Mesenchymal stem cell (in vitro differentiated cells and primary cell): ENCODE results near the gene VPS39. TPM values are rescaled to one million over a fixed set of nuclear protein-coding genes. Genes with fewer than 3 reads are reported as not detected.

Experiments used
- DNase-seq: peaks from one replicate; pipeline ENCODE4 v3.0.0-alpha.2; 2013
- H2AFZ ChIP-seq: one replicate; pipeline ENCODE4 v1.6.1; 2013; ENCODE audit warnings: low read depth, mild to moderate bottlenecking, control low read depth, inconsistent platforms, low read length, moderate library complexity
- H2AK5ac ChIP-seq: 2 replicates; pipeline ENCODE4 v1.6.1; 2013; ENCODE audit warnings: low read length, moderate library complexity, mild to moderate bottlenecking, inconsistent platforms; ENCODE audit not compliant: severe bottlenecking
- H2BK120ac ChIP-seq: one replicate; pipeline ENCODE4 v1.6.1; 2013; ENCODE audit warnings: low read depth, mild to moderate bottlenecking, inconsistent platforms, low read length, moderate library complexity
- H2BK12ac ChIP-seq, 2 experiments: one replicate each; pipeline ENCODE4 v1.6.1; 2013; ENCODE audit warnings: inconsistent platforms in 2 of 2, low read length in 2 of 2, mild to moderate bottlenecking in 2 of 2, moderate library complexity in 2 of 2, control low read depth in 1 of 2
- H2BK15ac ChIP-seq: one replicate; pipeline ENCODE4 v1.6.1; 2013; ENCODE audit warnings: mild to moderate bottlenecking, low read depth, inconsistent platforms; ENCODE audit not compliant: poor library complexity, severe bottlenecking
- H2BK5ac ChIP-seq: 2 replicates; pipeline ENCODE4 v1.6.1; 2013; ENCODE audit warnings: low read depth, mild to moderate bottlenecking, low read length, control low read depth, inconsistent platforms; ENCODE audit not compliant: poor library complexity, severe bottlenecking
- H3K14ac ChIP-seq, 2 experiments: one replicate each; pipeline ENCODE4 v1.6.1; 2013; ENCODE audit warnings: inconsistent platforms in 2 of 2, low read length in 2 of 2, control low read depth in 1 of 2, mild to moderate bottlenecking in 1 of 2, moderate library complexity in 1 of 2
- H3K18ac ChIP-seq, 2 experiments: one replicate each; pipeline ENCODE4 v1.6.1; 2013; ENCODE audit warnings: inconsistent platforms in 2 of 2, low read length in 2 of 2, control low read depth in 1 of 2, low read depth in 1 of 2, mild to moderate bottlenecking in 1 of 2
- H3K23ac ChIP-seq, 2 experiments: one replicate each; pipeline ENCODE4 v1.6.1; 2013; ENCODE audit warnings: inconsistent platforms in 2 of 2, low read length in 2 of 2, mild to moderate bottlenecking in 2 of 2, moderate library complexity in 2 of 2, control low read depth in 1 of 2
- H3K27ac ChIP-seq: 2 replicates; pipeline ENCODE4 v1.5.1; 2013; ENCODE audit warnings: mild to moderate bottlenecking, moderate library complexity, low read length, control low read depth, inconsistent platforms; ENCODE audit not compliant: poor library complexity, severe bottlenecking
- H3K27me3 ChIP-seq, 2 experiments: 2 replicates each; pipeline versions ENCODE4 v1.6.1 to v1.7.0; 2013; ENCODE audit warnings: low read length in 2 of 2, mild to moderate bottlenecking in 2 of 2, moderate library complexity in 2 of 2, control low read depth in 1 of 2, inconsistent platforms in 1 of 2; ENCODE audit not compliant: control insufficient read depth in 1 of 2, insufficient read depth in 1 of 2
- H3K36me3 ChIP-seq, 2 experiments: 2 replicates each; pipeline versions ENCODE4 v1.6.1 to v1.7.0; 2013; ENCODE audit warnings: low read length in 2 of 2, control low read depth in 1 of 2, inconsistent platforms in 1 of 2, low read depth in 1 of 2, mild to moderate bottlenecking in 1 of 2; ENCODE audit not compliant: insufficient read depth in 2 of 2, control insufficient read depth in 1 of 2
- H3K4ac ChIP-seq, 2 experiments: one replicate each; pipeline ENCODE4 v1.6.1; 2013; ENCODE audit warnings: inconsistent platforms in 2 of 2, low read length in 2 of 2, mild to moderate bottlenecking in 2 of 2, moderate library complexity in 2 of 2, control low read depth in 1 of 2, low read depth in 1 of 2
- H3K4me1 ChIP-seq: 2 replicates; pipeline ENCODE4 v1.6.1; 2013; ENCODE audit warnings: low read depth, low read length, control low read depth; ENCODE audit not compliant: control insufficient read depth, insufficient read depth
- H3K4me2 ChIP-seq: 2 replicates; pipeline ENCODE4 v1.6.1; 2013; ENCODE audit warnings: low read length, mild to moderate bottlenecking, inconsistent platforms; ENCODE audit not compliant: poor library complexity, severe bottlenecking
- H3K4me3 ChIP-seq, 2 experiments: 2 replicates each; pipeline versions ENCODE4 v1.5.1 to v1.7.0; 2013; ENCODE audit warnings: low read length in 2 of 2, mild to moderate bottlenecking in 2 of 2, control low read depth in 1 of 2, low read depth in 1 of 2; ENCODE audit not compliant: insufficient read depth in 1 of 2
- H3K79me1 ChIP-seq: replicated peaks from 2 replicates; pipeline ENCODE4 v1.6.1; 2013; ENCODE audit warnings: mild to moderate bottlenecking, control low read depth, low read length, inconsistent platforms; ENCODE audit not compliant: poor library complexity, severe bottlenecking
- H3K9ac ChIP-seq: 2 replicates; pipeline ENCODE4 v1.7.0; 2013; ENCODE audit warnings: mild to moderate bottlenecking, low read length, moderate library complexity
- H3K9me3 ChIP-seq: 2 replicates; pipeline ENCODE4 v1.7.0; 2013; ENCODE audit warnings: mild to moderate bottlenecking, low read length; ENCODE audit not compliant: control insufficient read depth
- H4K8ac ChIP-seq: one replicate; pipeline ENCODE4 v1.6.1; 2013; ENCODE audit warnings: inconsistent platforms, mild to moderate bottlenecking, low read length, moderate library complexity
- H4K91ac ChIP-seq: one replicate; pipeline ENCODE4 v1.6.1; 2013; ENCODE audit warnings: mild to moderate bottlenecking, low read length, inconsistent platforms
- WGBS: methylation state at CpG from one replicate; pipeline ENCODE4 v1.1.7; 2013; ENCODE audit warnings: mixed read lengths; 5-methylcytosine and 5-hydroxymethylcytosine counted together
- polyA plus RNA-seq, 2 experiments: library from polyadenylated mRNA; stranded (reverse); fragments of 200-250 nt; gene quantifications; one replicate each; pipeline ENCODE4 v1.2.3, GENCODE V29; 2013

VPS39 gene
- polyA plus RNA-seq (2013, experiment 1 of 2) = 34.2 TPM
- polyA plus RNA-seq (2013, experiment 2 of 2) = 32.4 TPM

GRCh38 chr15:42207674-42208579 lies at the start of gene VPS39:
VPS39 (minus strand) TSS chr15:42208304; CDS start chr15:42208153, 151 bp downstream.
- no peak within 1 kb of the TSS for H4K91ac ChIP-seq
- H2BK12ac ChIP-seq = peak within 1 kb of the TSS in 1 of 2 experiments; percentile 43
- H4K8ac ChIP-seq = peak within 1 kb of the TSS; percentile 81
- H3K23ac ChIP-seq = peak within 1 kb of the TSS in 1 of 2 experiments; percentile 66
- H2AK5ac ChIP-seq = no peak within 1 kb of the TSS
- peak within 1 kb of the TSS; percentile 68 for H3K4me2 ChIP-seq
- DNase-seq = peak; percentile 91
- H3K4ac ChIP-seq = peak within 1 kb of the TSS; percentile 48 to 81
- no peak within 1 kb of the TSS for H2BK15ac ChIP-seq
- H3K4me1 ChIP-seq = no peaks in the 10 kb centered on the region
- peak within 1 kb of the TSS; percentile 97 for H3K9ac ChIP-seq
- peak within 1 kb of the TSS; percentile 75 to 89 for H3K18ac ChIP-seq
- peak within 1 kb of the TSS in 1 of 2 experiments; percentile 79 for H3K14ac ChIP-seq
- H3K9me3 ChIP-seq = no peaks in the 10 kb centered on the region
- peak within 1 kb of the TSS; percentile 84 to 92 for H3K4me3 ChIP-seq
- peak within 1 kb of the TSS; percentile 33 for H2BK5ac ChIP-seq
- WGBS = 2% methylated on average over 45 of the region's 45 CpGs
- H2AFZ ChIP-seq = peak within 1 kb of the TSS; percentile 90
- no peaks in the 10 kb centered on the region for H3K27me3 ChIP-seq
- peaks cover 11 to 47% of the 10 kb centered on the region in 2 experiments for H3K36me3 ChIP-seq
- peaks cover 17% of the 10 kb centered on the region for H3K79me1 ChIP-seq
- H2BK120ac ChIP-seq = peak within 1 kb of the TSS; percentile 50
- peak within 1 kb of the TSS; percentile 76 for H3K27ac ChIP-seq

- H3K27me3 ChIP-seq = no peaks in the 10 kb centered on the region
- WGBS = no CpG with 5 or more reads among the region's 2 CpGs
- no peak overlapping the region for H4K8ac ChIP-seq
- H3K9ac ChIP-seq = no peak overlapping the region
- no peak overlapping the region for H2BK120ac ChIP-seq
- H3K23ac ChIP-seq = no peak overlapping the region
- no peaks in the 10 kb centered on the region for H3K4me1 ChIP-seq
- no peak overlapping the region for H2AFZ ChIP-seq
- no peak overlapping the region for H4K91ac ChIP-seq
- H3K79me1 ChIP-seq = peaks cover 20% of the 10 kb centered on the region
- no peak overlapping the region for H3K18ac ChIP-seq
- DNase-seq = no peak
- no peak overlapping the region for H3K27ac ChIP-seq
- peaks cover 25 to 65% of the 10 kb centered on the region in 2 experiments for H3K36me3 ChIP-seq
- no peak overlapping the region for H2BK15ac ChIP-seq
- H3K14ac ChIP-seq = no peak overlapping the region
- no peak overlapping the region for H3K4me3 ChIP-seq
- no peak overlapping the region for H3K4me2 ChIP-seq
- H3K9me3 ChIP-seq = peaks cover 5% of the 10 kb centered on the region
- H3K4ac ChIP-seq = no peak overlapping the region
- no peak overlapping the region for H2BK5ac ChIP-seq
- no peak overlapping the region for H2BK12ac ChIP-seq
- no peak overlapping the region for H2AK5ac ChIP-seq
Observed at GRCh38 chr15:42253300-42253699, 45.2 kb upstream of the VPS39 start.

- no peak for DNase-seq
- WGBS = no CpG with 5 or more reads among the region's 1 CpG
- no peak overlapping the region for H3K14ac ChIP-seq
- H3K4me3 ChIP-seq = no peak overlapping the region
- H3K4me2 ChIP-seq = no peak overlapping the region
- no peak overlapping the region for H3K4ac ChIP-seq
- no peaks in the 10 kb centered on the region for H3K27me3 ChIP-seq
- H2BK12ac ChIP-seq = no peak overlapping the region
- H3K4me1 ChIP-seq = no peaks in the 10 kb centered on the region
- peaks cover 0 to 71% of the 10 kb centered on the region in 2 experiments for H3K36me3 ChIP-seq
- H3K79me1 ChIP-seq = peaks cover 14% of the 10 kb centered on the region
- H4K8ac ChIP-seq = no peak overlapping the region
- no peak overlapping the region for H3K27ac ChIP-seq
- no peak overlapping the region for H3K18ac ChIP-seq
- no peak overlapping the region for H2AFZ ChIP-seq
- H2BK15ac ChIP-seq = no peak overlapping the region
- no peak overlapping the region for H4K91ac ChIP-seq
- H2AK5ac ChIP-seq = no peak overlapping the region
- no peak overlapping the region for H3K9ac ChIP-seq
- H2BK5ac ChIP-seq = no peak overlapping the region
- no peaks in the 10 kb centered on the region for H3K9me3 ChIP-seq
- no peak overlapping the region for H3K23ac ChIP-seq
- no peak overlapping the region for H2BK120ac ChIP-seq
Observed at GRCh38 chr15:42240823-42241222, 32.7 kb upstream of the VPS39 start.

GRCh38 chr15:42239528-42240182 lies 31.6 kb upstream of the VPS39 start:
- Histone ChIP-seq H2BK12ac (no peak overlapping the region), H3K14ac (no peak overlapping the region), H3K27me3 (no peaks in the 10 kb centered on the region), H3K18ac (no peak overlapping the region), H3K4me3 (no peak overlapping the region), H3K27ac (peak overlapping the region; percentile 66), H2BK15ac (no peak overlapping the region), H3K9ac (no peak overlapping the region), H2AK5ac (no peak overlapping the region), H4K8ac (no peak overlapping the region), H2BK5ac (no peak overlapping the region), H3K36me3 (peaks cover 3 to 83% of the 10 kb centered on the region in 2 experiments), H2AFZ (no peak overlapping the region), H3K4me2 (no peak overlapping the region), H3K4ac (no peak overlapping the region), H2BK120ac (no peak overlapping the region), H3K4me1 (no peaks in the 10 kb centered on the region), H3K23ac (no peak overlapping the region), H4K91ac (no peak overlapping the region), H3K9me3 (no peaks in the 10 kb centered on the region), H3K79me1 (peaks cover 15% of the 10 kb centered on the region)
- no peak for DNase-seq
